ENCODE data around the gene DTX4. TPM values are rescaled to one million over a fixed set of nuclear protein-coding genes. Genes with fewer than 3 reads are reported as not detected.
A peak's percentile ranks its signal among the peaks of the same experiment; 100 is the strongest.
"Not testable (repeated sequence)": the region's sequence is repeated elsewhere in the genome, so short reads cannot be mapped to it uniquely, and the experiment has no call there.

The DTX4 gene
- polyA plus RNA-seq (2013, experiment 1 of 2; ENCODE audit: insufficient read length), result 1.6 TPM
- 2.4 TPM for polyA plus RNA-seq (2013, experiment 2 of 2; ENCODE audit: insufficient read length)

GRCh38 chr11:59171508-59172322 lies at the start of gene DTX4:
TSS of gene DTX4 (plus strand) at chr11:59172132. CDS start at chr11:59172596, 464 bp downstream.
- DNase-seq, result peak; percentile 86

DNA sequence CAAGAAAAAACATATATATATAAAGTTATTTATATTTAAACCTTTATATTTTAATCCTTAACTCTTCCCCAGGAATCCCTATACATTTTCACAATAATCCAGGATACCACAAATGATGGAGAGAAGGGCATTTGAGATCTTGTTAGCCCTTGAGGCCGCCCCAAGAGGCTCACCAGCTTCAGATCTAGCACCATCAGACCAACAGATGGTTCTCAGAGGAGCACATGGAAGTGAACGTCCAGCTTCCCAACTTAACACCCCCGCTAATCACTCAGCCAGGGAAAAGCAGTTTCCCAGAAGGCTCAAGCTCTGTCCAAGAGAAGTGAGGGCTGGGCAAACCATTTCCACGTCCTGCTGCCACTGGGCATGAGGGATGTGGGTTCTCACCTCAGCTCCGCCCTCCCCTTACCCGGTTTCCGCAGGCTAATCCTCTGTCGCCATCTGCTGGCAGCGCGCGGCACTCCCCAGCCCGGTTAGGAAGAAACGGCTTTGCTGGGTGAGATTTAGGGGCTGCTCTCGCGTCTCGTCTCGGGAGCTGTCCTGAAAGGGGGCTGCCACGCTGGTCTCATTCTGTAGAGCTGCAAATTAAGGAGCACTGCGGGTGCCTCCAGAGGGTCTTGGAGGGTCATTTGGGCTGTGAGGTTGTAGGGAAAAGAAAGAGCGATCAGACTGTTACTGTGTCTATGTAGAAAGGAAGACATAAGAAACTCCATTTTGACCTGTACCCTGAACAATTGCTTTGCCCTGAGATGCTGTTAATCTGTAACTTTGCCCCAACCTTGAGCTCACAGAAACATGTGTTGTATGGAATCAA lies 36.1 kb upstream of the DTX4 start:
- peak; percentile 72 for DNase-seq

GRCh38 chr11:59136551-59136950 lies 35.4 kb upstream of the DTX4 start:
- not testable (repeated sequence) for DNase-seq

- no peak for DNase-seq
Observed at GRCh38 chr11:59137190-59137589, 34.7 kb upstream of the DTX4 start.

- DNase-seq, result no peak
Observed at GRCh38 chr11:59138643-59139042, 33.3 kb upstream of the DTX4 start.

DNA sequence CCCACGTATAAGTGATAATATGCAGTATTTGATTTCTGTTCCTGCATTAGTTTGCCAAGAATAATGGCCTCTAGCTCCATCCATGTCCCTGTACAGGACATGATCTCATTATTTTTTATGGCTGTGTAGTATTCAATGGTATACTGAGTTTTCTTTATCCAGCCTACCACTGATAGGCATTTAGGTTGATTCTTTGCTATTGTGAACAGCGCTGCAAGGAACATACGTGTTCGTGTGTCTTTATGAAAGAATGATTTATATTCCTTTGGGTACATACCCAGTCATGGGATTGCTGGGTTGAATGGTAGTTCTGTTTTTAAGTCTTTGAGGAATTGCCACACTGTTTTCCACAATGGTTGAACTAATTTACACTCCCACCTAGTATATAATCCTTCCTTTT lies 30.7 kb upstream of the DTX4 start:
- DNase-seq, result no peak

DNA sequence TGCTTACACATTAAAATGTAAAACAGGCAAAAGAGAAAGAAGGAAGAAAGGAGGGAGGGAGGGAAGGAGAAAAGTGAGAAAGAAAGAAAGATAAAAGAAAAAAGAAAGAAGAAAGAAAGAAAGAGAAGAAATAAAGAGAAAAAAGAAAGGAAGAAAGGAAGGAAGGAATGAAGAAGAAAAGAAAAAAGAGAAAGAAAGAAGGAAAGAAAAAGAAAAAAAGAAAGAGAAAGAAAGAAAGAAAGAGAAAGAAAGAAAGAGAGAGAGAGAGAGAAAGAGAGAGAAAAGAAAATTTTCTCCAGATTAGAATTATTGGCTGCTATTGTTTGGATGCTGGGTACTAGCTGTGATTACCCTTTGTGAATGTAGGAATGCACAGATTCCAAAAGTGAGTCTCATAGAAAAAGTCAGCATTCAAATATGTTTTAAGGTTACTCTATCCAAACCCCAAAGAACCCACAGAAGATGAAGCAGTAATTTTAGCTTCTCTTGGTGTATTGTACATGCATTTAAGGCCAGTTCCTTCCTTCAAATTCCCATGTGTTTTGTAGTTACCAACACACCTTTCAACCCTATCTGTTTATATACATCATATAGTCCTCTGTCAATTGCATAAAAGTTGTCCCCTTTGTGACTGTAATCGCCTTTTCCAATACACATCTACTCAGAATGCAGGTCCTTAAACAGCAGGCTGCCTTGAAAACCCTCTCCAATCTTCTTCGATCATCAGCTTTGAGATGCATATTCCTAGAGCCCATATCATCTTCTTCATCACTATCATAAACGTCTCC lies 30.1 kb upstream of the DTX4 start:
- DNase-seq, result peak; percentile 57

DNA sequence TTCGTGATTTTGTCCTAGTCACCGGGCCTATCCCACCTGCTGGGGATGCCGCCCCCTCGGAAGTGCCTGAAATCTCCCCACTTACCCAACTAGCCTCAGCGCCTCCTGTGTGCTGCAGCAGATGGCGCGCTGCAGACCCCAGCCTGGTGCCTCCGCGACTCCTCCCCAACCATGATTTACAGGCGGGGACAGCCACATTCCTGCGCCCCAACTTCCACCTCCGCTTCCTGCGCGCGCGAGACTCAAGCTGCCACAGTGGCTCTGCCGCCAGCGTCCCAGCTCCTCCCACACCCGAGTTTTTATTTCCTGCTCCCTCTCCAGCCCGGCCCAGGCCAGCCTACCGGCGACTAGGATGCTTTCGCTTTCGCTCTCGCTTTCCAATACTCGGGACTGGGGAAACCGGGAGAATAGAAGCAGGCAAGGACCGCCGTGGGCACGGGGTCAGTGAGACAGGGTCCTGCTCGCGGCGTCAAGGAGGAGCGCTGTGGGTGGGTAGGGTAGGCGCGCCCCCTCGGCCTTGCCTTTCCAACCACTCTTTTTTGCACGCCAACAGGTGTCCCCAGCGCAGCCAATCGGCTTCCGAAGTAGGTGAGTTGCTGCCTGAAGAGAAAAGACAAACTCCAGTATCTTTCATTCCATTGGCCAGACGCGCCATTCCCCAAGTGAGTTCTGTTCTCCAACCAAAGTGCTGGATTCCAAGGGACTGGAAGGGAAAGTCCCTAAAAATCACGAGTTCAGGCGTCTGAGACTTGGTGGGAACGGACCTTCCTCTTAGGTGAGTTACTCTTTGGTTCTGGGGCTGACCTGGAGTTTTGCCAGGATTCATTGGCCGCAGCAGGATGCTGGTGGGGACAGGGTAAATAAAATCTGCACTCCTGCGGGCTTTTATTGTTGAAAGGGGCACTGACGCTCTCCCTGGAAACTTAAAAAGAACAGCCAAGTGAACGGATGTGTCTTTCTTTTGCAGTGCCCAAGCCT lies 29.1 kb upstream of the DTX4 start, which contains the start of gene FAM111A:
TSS of gene FAM111A (plus strand) at position 327 of the 978 bp plus-strand sequence. CDS start 6,017 bp downstream, outside the sequence.
- DNase-seq, result peak; percentile 86

DNA sequence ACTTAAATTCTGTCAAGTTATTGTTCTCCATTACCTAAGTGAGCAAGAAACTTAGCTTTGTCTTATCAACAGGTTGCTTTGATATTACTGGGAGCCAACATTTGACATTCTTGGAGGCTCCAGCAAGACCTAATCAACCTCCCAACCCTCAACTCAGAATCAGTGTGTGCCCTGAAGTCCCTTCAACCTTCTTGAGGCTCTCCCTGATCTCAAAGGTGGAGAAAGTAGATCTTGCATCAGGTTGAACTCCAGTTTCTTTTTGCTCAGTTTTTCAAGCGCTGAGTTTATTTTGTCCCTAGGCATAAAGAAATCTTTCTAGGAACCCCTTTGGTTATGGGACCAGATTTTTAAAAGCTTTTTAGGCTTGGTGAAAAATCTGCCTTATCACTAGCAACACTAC lies 27.8 kb upstream of the DTX4 start:
- DNase-seq, result peak; percentile 2

- DNase-seq, result peak; percentile 85
Observed at GRCh38 chr11:59144579-59145345, 27.2 kb upstream of the DTX4 start.

- peak; percentile 14 for DNase-seq
Observed at GRCh38 chr11:59145534-59145933, 26.4 kb upstream of the DTX4 start.

GRCh38 chr11:59151761-59152160 lies 20.2 kb upstream of the DTX4 start:
- no peak for DNase-seq

GRCh38 chr11:59152312-59152951 lies 19.5 kb upstream of the DTX4 start:
- DNase-seq, result no peak

- DNase-seq, result no peak
Observed at GRCh38 chr11:59154610-59155009, 17.3 kb upstream of the DTX4 start.

- DNase-seq, result no peak
Observed at GRCh38 chr11:59157433-59157832, 14.5 kb upstream of the DTX4 start.

DNA sequence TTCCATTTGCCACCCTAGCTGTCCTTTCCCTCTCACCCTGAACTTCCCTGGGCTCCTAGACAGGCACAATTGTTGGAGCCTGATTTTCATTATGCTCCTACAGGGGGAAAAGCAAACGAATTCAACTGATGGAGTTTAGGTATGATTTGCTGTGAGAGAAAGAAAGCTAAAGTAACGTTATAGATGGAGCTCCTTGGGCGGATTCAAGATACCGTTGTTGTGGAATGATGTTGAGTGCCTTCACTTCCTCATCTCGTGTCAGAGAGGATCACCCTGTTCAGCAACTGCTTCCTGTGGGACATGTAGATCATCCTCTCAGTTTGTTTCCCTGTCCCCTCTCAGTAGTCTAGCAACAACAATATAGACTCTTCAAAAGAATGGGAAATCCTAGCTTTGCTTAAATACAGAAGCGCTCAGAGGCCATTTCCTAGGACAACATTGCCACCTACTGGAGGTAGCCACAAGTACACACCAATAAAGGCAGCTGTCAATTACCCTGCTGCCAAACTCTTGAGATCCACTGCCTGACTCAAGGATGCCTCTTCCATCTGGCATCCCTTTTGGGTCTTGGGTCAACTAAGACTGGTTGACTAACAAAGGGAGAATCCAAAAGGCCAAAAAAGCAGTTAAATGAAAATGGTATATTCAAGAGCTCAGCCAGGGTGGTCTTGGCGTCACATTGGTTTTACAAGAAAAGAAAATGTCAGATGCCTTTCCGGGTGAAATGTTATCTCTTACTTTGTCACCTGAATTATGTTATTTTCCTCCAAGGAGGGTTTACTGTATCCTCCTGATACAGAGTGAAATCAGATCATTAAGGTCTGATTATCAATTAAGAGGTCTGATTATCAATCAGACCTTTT lies 13.5 kb upstream of the DTX4 start:
- peak; percentile 69 for DNase-seq

DNA sequence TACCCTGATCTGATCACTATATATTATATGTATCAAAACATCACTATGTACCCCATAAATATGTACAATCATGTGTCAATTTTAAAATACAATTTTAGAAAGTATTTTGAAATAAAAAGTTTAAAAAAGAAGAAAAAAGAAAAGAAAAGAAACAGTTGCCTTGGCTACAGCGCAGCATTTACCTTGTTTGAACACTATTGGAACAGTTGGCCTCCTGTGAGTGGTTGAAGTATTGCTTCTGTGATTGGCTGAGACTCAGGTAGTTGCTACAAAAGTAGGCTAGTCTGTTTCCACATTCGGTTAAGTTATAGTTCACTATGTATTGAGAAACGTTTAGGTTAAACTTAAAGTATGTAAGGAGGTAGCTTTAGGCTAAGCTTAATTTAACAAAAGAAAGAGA lies 7.9 kb upstream of the DTX4 start:
- DNase-seq, result no peak

DNA sequence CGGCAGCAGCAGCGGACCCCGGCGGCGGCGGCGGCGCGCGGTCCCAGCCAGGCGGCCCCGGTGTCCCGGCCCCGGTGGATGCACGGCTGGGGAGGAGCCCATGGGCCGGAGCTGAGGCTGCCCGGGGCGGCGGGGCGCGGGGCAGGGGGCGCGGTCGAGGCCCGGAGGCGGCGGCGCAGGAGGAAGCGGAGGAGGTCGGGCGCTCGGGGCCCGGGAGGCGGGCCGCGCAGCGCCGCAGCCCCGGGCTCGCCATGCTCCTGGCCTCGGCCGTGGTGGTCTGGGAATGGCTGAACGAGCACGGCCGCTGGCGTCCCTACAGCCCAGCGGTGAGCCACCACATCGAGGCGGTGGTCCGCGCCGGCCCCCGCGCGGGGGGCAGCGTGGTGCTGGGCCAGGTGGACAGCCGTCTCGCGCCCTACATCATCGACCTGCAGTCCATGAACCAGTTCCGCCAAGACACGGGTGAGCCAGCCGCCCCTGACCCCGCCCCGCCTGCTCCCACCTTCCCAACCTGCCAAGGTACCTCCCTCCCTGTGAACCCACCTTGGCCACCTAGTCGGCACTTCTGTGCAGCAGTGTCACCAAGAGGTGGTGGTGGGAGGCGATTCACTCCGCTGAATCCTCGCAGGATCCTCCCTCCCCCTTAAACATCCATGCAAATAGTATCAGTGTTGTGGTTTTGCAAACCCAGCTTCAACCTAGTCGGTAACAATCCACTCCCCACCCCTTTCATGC lies 580 bp downstream of the DTX4 start:
- no peak for DNase-seq

Measured in fibroblast of skin of back (primary cell).